ENCODE results near the gene DUS4L.

The DUS4L gene

GRCh38 chr7:107622429-107622828 lies 58.7 kb downstream of the DUS4L start:
- no peak for DNase-seq

- no peak for DNase-seq
Measured at GRCh38 chr7:107622894-107623293, 59.1 kb downstream of the DUS4L start.

GRCh38 chr7:107627002-107627401 lies 63.2 kb downstream of the DUS4L start:
- no peak for DNase-seq

Measured in stimulated activated CD4-positive, alpha-beta T cell treated with anti-CD3 and anti-CD28 coated beads, Interleukin-15, amount 100 ng/mL, for 24 hours (primary cell).